HUES6 (cell line): Measurements from ENCODE around the gene RBM39.
"Not testable (repeated sequence)": the region's sequence is repeated elsewhere in the genome, so short reads cannot be mapped to it uniquely, and the experiment has no call there.

ENCODE experiments used
- H3K27ac ChIP-seq: 2 replicates; pipeline ENCODE4 v1.7.0; 2013; ENCODE audit warnings: low read depth, mild to moderate bottlenecking, low read length, inconsistent platforms
- H3K27me3 ChIP-seq: 2 replicates; pipeline ENCODE4 v1.6.1; 2013; ENCODE audit warnings: low read length; ENCODE audit not compliant: control insufficient read depth, insufficient read depth
- H3K36me3 ChIP-seq: 2 replicates; pipeline ENCODE4 v1.6.1; 2013; ENCODE audit warnings: low read length; ENCODE audit not compliant: control insufficient read depth, insufficient read depth
- H3K4me1 ChIP-seq: 2 replicates; pipeline ENCODE4 v1.6.1; 2013; ENCODE audit warnings: low read length; ENCODE audit not compliant: control insufficient read depth, insufficient read depth
- H3K4me3 ChIP-seq: 2 replicates; pipeline ENCODE4 v1.5.1; 2013; ENCODE audit warnings: low read depth, low read length
- H3K9ac ChIP-seq: one replicate; pipeline ENCODE4 v1.6.1; 2013; ENCODE audit warnings: mild to moderate bottlenecking, low read length
- H3K9me3 ChIP-seq: 2 replicates; pipeline ENCODE4 v1.6.1; 2013; ENCODE audit warnings: low read depth, low read length; ENCODE audit not compliant: control insufficient read depth, insufficient read depth

RBM39 gene

DNA sequence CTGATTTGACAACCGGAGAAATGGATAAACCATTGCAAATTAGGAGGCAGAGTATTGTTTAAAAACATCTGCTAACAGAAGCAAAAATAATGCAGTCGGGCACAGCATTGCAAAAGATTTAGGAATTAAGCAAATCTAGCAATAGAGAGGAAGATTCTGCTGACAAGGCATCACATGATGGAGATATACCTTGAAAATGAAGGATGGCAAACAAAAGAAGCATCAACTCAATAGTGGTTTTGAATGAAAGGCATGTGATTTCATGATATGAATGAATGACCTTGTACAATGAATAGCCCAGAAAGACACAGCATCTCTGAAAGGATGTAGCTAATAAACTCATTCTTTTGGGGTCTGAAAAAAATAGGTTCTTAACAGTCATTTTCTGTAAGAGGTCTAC, 8.6 kb upstream of the RBM39 start:
- Histone ChIP-seq H3K9me3 (no peaks in the 10 kb centered on the region), H3K4me3 (no peak overlapping the region), H3K27ac (no peak overlapping the region), H3K4me1 (no peaks in the 10 kb centered on the region), H3K9ac (no peak overlapping the region), H3K27me3 (no peaks in the 10 kb centered on the region), H3K36me3 (no peaks in the 10 kb centered on the region)

DNA sequence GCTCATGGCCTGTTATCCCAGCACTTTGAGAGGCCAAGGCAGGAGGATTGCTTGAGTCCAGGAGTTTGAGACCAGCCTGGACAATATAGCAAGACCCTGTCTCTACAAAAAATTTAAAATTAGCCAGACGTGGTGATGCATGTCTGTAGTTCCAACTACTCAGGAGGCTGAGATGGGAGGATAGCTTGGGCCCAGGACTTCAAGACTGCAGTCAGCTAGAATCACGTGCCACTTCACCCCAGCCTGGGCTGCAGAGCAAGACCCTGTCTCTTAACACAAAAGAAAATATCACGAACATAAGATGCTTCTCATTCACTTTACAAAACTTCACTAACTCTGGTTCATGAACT, 2.4 kb upstream of the RBM39 start:
- Histone ChIP-seq H3K36me3 (peaks cover 14% of the 10 kb centered on the region), H3K4me1 (peaks cover 13% of the 10 kb centered on the region)
- not testable (repeated sequence) for H3K27me3 ChIP-seq, H3K4me3 ChIP-seq, H3K27ac ChIP-seq, H3K9ac ChIP-seq, H3K9me3 ChIP-seq

DNA sequence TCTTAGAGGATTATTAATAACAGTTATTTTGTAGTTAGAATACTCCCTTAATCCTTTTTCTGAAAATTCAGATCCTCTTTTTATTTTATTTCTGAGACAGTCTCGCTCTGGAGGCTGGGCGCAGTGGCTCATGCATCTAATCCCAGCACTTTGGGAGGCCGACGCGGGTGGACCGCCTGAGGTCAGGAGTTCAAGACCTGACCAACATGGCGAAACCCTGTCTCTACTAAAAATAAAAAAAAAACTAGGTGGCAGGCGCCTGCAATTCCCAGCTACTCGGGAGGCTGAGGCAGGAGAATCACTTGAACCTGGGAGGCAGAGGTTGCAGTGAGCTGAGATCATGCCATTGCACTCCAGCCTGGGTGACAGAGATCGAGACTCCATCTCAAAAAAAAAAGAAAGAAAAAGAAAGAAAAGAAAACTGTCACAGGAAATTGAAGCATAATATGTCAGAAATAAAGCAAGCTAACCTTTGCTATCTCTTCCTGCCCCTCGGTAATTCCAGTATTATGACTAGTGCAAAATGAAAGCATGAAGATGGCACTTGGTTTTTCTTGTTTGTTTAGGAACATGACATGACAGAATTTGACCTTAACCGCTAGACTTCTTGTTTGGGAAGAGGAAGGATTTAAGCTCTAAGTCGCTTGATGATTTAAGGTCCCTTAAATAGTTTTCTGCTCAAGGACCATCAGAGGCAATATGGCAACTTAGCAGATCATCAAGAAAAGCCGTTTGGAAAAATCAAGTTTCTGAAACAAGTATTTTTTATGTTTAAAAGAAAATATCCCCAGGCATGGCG, 1.8 kb upstream of the RBM39 start:
- peak overlapping the region; percentile 86; the same call in 1 of the 2 replicates for H3K27ac ChIP-seq
- H3K9ac ChIP-seq: no peak overlapping the region
- H3K9me3 ChIP-seq: no peaks in the 10 kb centered on the region
- H3K27me3 ChIP-seq: no peaks in the 10 kb centered on the region
- H3K36me3 ChIP-seq: peaks cover 20% of the 10 kb centered on the region
- H3K4me3 ChIP-seq: peak overlapping the region; percentile 69
- peaks cover 13% of the 10 kb centered on the region for H3K4me1 ChIP-seq

DNA sequence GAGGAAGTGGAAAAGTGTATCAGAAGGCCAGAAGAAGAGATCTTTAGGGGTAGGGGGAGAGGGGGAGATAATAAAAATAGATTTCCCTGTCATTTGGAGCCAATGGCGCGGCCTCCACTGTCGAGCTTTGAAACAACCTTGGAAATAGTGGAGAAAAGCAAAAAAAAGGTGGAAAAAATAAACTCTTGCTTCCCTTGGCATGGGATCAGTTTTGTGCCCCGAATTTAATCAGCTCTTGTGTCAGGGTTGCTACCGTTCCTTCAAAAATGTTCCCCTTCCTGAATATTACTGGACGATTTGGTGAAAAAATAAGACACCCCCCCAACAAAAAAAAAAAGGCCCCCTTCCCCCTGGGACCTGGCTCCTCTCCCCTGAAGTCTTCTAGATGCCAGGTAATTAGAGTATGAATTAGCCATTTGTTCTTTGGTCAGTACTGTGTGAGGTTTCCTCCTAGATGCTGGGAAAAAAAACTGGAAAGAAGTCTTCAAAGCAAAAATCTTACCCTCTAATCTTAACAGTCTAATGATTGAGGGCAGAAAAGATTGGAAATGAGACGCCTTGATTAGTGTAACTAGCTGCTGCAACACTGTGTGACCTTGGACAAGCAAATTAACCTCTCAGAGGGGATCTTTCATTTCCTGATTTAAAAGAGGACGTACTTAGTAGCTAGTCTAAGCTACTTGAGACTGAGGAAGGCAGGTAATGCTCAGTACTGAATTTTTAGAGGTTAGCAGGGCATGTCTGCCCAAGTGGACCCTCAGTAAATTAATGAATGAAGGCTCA, 872 bp upstream of the RBM39 start:
- peaks cover 13% of the 10 kb centered on the region for H3K4me1 ChIP-seq
- peak overlapping the region; percentile 99 for H3K9ac ChIP-seq
- H3K36me3 ChIP-seq: peaks cover 30% of the 10 kb centered on the region
- peak overlapping the region; percentile 69 for H3K4me3 ChIP-seq
- H3K27me3 ChIP-seq: no peaks in the 10 kb centered on the region
- H3K27ac ChIP-seq: peak overlapping the region; percentile 86
- no peaks in the 10 kb centered on the region for H3K9me3 ChIP-seq

DNA sequence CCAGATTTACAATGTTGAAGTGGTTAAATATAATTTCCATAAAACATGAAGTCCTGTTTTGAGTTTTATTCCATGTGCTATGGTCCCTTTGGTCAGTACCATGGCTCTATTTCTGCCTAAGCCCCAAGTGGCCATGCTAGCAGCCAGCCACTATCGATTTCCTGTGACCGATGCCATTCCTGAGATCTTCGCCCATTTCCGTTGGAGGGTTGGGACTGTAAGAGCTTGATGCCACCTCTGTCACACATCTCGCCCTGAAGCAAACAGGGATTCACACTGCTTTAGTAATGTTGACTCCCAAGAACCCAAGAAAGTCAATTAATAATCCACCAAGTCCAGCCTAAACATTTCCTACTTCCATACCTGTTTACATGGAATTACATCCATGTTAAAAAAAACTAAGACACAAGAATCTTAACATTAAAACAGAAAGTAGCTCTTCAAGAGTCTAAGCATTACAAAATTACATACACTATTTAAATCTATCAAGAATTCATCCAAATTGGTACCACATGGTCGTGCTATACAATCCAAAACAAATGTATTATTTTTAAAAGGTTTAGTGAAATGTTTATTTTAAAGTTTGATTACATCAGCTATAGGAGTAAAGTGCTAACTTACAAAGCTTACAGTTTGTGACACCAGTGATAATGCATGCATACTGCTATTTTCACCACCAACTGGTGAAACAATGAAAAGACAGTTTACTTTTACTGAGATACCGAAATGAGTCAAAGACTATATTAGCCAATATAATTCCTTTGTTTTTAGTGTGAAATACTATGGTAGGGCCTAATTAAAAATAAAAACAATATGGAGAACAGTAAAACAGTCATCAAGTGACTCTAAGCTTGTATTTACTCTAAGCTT, 2.5 kb downstream of the RBM39 start:
- H3K9ac ChIP-seq: peak overlapping the region; percentile 33
- no peaks in the 10 kb centered on the region for H3K27me3 ChIP-seq
- H3K27ac ChIP-seq: no peak overlapping the region
- H3K4me1 ChIP-seq: peaks cover 13% of the 10 kb centered on the region
- H3K4me3 ChIP-seq: peak overlapping the region; percentile 87
- H3K9me3 ChIP-seq: no peaks in the 10 kb centered on the region
- H3K36me3 ChIP-seq: peaks cover 64% of the 10 kb centered on the region

DNA sequence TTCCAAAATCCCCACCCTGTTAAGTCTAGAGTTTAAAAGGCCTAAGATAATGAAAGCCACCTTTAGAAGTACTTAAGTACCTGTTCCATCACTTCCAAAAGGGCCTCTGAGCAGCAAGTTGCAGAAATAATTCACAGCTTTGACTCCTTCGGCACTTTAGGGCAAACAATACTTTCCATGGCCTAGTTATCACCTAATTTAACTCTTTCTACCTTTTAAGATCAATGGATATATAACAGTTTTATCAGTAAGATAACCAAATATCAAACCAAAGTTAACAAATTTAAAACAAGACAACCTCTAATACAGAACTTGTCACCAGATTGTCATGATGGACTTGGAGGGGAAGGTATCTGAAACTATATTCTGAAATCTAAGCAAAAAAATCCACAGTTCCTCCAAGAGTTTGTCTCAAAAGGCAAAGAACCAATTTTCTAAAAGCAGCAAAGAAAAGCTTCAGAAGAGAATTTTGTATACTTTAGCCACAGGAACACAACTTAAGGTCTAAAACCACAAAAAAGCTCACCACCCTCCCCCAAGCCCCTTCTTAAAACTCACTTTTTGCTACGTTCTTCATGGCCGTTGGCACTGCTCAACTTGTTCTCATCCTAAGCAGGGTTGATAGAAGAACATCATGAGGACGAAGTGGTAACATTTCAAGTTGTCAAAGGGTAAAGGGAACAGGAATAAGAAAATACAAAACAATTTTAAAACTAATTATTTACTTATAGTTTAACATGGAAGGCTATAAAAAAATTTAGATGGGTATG, 3.5 kb downstream of the RBM39 start:
- H3K9ac ChIP-seq: no peak overlapping the region
- H3K9me3 ChIP-seq: no peaks in the 10 kb centered on the region
- H3K4me3 ChIP-seq: no peak overlapping the region
- H3K27me3 ChIP-seq: no peaks in the 10 kb centered on the region
- peaks cover 73% of the 10 kb centered on the region for H3K36me3 ChIP-seq
- peaks cover 13% of the 10 kb centered on the region for H3K4me1 ChIP-seq
- H3K27ac ChIP-seq: no peak overlapping the region

DNA sequence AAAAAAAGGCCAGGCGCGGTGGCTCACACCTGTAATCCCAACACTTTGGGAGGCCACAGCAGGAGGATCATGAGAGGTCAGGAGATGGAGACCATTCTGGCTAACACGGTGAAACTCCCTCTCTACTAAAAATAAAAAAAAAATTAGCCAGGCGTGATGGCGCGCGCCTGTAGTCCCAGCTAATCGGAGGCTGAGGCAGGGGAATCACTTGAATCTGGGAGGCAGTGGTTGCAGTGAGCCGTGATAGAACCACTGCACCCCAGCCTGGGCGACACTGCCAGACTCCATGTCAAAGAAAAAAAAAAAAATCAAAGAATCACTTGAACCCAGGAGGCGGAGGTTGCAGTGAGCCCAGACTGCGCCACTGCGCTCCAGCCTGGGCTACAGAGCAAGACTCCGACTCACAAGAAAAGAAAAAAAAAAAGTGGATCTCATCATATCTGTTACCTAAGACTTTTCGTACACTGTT, 4.2 kb downstream of the RBM39 start:
- no peak overlapping the region for H3K9ac ChIP-seq
- H3K9me3 ChIP-seq: no peaks in the 10 kb centered on the region
- no peaks in the 10 kb centered on the region for H3K27me3 ChIP-seq
- H3K27ac ChIP-seq: no peak overlapping the region
- H3K4me1 ChIP-seq: peaks cover 8% of the 10 kb centered on the region
- peaks cover 80% of the 10 kb centered on the region for H3K36me3 ChIP-seq
- no peak overlapping the region for H3K4me3 ChIP-seq

DNA sequence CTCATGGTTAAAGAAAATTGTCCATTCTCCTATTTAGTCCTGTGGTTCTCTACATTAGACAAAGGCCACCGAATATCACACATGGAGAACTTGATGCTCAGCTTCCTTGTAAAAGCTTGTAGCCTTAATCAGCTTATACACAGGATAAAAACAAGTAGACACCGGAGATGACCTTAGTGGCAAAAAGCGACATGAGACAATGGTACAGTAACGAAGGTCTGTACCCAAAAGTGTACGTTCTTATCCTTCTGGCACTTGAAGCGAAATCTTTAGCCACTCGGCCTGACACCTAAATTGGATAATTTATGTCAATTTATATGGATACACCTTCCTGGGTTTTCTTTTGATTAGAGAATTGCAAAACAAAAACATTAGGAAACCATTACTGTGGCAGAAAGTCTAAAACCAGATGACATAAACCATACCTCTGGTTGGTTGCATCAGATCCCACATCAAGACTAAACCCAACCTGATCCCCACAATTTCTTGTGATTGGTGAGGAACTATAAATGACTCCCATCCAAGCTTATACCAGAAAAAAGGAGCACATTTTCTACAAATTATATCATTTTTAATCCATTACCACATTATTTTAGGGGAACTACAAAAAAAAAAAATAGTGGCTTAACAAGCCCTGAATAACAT, 6.1 kb downstream of the RBM39 start:
- H3K36me3 ChIP-seq: peaks cover 100% of the 10 kb centered on the region
- no peaks in the 10 kb centered on the region for H3K9me3 ChIP-seq
- no peaks in the 10 kb centered on the region for H3K27me3 ChIP-seq
- no peak overlapping the region for H3K4me3 ChIP-seq
- H3K4me1 ChIP-seq: peaks cover 8% of the 10 kb centered on the region
- no peak overlapping the region for H3K9ac ChIP-seq
- no peak overlapping the region for H3K27ac ChIP-seq

DNA sequence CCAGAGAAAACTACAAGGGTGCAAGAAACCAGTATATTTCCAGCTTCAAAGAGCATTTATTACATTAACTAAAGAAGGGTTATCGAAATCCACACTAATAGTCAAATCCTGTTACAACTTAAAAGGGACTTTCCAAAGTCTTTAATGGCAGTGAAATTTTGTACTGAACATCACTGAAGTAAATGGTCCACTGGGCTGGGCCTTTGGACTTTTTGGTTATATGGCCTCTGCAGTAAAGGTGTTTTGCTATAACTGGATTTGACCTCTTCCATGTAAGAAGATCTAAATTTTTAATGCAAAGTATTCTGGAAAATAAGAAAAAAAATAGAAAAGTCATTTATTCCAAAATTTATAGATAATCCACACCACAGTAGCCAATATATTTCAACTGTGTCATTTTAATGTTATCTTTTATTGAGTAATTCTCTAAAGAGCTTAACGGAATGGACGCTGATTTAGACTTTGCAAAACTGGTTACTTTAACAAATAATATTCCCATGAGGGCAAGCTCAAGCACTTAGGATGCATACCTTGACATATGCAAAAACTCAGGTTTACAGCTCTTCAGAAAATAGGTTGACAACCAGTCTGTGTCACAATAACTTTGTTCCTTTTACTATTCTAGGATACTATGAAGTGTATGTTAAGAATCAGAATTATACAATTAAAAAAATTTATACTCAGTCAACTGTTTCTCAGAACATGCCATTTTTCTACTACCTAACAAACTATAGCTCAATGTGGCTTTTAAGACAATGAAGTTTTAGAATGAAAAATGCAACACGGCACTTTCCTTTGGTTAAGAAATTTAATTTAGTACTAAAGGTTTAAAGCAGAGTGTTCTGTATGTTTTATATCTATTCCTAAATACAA, 7.0 kb downstream of the RBM39 start:
- no peak overlapping the region for H3K9ac ChIP-seq
- H3K27me3 ChIP-seq: no peaks in the 10 kb centered on the region
- peaks cover 100% of the 10 kb centered on the region for H3K36me3 ChIP-seq
- H3K27ac ChIP-seq: no peak overlapping the region
- H3K4me3 ChIP-seq: no peak overlapping the region
- H3K4me1 ChIP-seq: peaks cover 2% of the 10 kb centered on the region; the same call in 1 of the 2 replicates
- no peaks in the 10 kb centered on the region for H3K9me3 ChIP-seq
